ENCODE measurements around the gene BLOC1S3.

The BLOC1S3 gene

GRCh38 chr19:45178262-45179071 is at the start of gene BLOC1S3:
TSS of gene BLOC1S3 (plus strand) at chr19:45178784. CDS start at chr19:45179297, 513 bp downstream.
- peak; percentile 93 for ATAC-seq
- H3K9me3 Mint-ChIP-seq = no peaks in the 10 kb centered on the region
- peak; percentile 99 for DNase-seq
- peaks cover 34% of the 10 kb centered on the region for H3K4me1 Mint-ChIP-seq
- H3K27ac Mint-ChIP-seq = peak within 1 kb of the TSS; percentile 87
- H3K27me3 Mint-ChIP-seq = no peaks in the 10 kb centered on the region
- peaks cover 16% of the 10 kb centered on the region for H3K36me3 Mint-ChIP-seq (ENCODE audit: low read depth)
- peak within 1 kb of the TSS; percentile 93 for H3K4me3 Mint-ChIP-seq

DNA sequence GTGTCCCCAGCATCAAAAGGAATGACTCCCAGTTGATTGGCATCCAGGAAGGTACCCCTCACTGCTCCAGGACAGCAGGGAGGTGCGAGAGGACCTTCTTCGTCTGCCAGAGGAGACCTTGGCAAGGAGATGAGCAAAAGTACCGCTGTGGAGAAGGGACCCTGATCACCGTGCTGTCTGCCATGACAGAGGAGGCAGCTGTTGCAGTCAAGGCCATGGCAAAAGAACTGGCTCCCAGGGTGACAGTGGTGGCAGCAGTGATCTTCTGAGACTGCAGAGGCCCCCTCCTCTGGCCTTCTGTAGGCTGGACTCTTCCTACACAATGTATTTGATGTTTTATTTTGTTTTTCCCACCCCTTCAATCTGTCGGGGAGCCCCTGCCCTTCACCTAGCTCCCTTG is 49.8 kb upstream of the BLOC1S3 start:
- no peaks in the 10 kb centered on the region for H3K27me3 Mint-ChIP-seq
- H3K4me3 Mint-ChIP-seq = no peak overlapping the region
- ATAC-seq (no peak), DNase-seq (no peak)
- peaks cover 9% of the 10 kb centered on the region for H3K4me1 Mint-ChIP-seq
- H3K27ac Mint-ChIP-seq = no peak overlapping the region
- peaks cover 1% of the 10 kb centered on the region for H3K36me3 Mint-ChIP-seq (ENCODE audit: low read depth)
- no peaks in the 10 kb centered on the region for H3K9me3 Mint-ChIP-seq

DNA sequence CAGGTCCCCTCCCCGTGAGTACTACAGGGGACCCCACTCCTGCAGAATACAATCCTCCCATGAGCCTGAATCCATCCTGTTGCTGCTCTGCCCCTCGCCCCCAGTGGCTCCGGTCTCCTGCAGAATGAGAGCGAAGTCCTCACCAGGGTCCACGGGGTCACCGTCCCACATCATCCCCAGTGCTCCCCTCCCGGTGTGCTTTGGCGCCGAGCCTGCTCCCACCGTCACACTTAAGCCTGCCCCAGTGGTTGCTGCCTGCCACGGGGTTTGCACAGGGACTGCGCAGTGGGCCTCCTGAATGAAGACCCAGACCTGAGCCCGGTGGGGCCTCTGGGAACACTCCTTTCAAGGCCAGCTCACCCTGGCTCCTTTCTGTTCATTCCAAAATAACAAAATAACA is 48.3 kb upstream of the BLOC1S3 start:
- H3K9me3 Mint-ChIP-seq = no peaks in the 10 kb centered on the region
- no peak for DNase-seq
- ATAC-seq = no peak
- no peak overlapping the region for H3K4me3 Mint-ChIP-seq
- peaks cover 1% of the 10 kb centered on the region for H3K36me3 Mint-ChIP-seq (ENCODE audit: low read depth)
- H3K27me3 Mint-ChIP-seq = no peaks in the 10 kb centered on the region
- H3K27ac Mint-ChIP-seq = no peak overlapping the region
- peaks cover 11% of the 10 kb centered on the region for H3K4me1 Mint-ChIP-seq

- Mint-ChIP-seq H3K27ac (no peak overlapping the region), H3K36me3 (ENCODE audit: low read depth) (peaks cover 1% of the 10 kb centered on the region), H3K9me3 (no peaks in the 10 kb centered on the region), H3K4me3 (no peak overlapping the region), H3K4me1 (peaks cover 7% of the 10 kb centered on the region), H3K27me3 (no peaks in the 10 kb centered on the region)
- no peak for DNase-seq
- peak; percentile 56 for ATAC-seq
Measured at GRCh38 chr19:45130888-45131615, 47.5 kb upstream of the BLOC1S3 start.

DNA sequence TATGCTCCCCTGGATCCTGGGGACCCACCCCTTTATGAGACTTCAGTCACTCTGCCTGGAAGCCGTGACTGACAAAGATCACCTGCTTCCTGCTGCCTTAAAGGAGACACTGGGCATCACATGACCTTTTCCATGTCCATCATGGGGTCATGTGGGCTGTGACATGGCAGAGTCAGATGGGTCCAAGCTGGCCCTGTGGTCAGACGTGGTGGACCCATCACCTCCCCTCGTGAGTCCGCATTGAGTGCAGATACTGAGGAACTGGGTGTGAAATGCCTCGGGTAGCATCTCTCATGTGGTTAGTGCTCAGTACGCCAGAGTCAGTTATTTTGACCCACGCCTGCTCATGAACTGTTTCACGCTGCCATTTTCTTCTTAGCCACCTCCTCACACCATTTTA is 44.9 kb upstream of the BLOC1S3 start:
- DNase-seq (no peak), ATAC-seq (no peak)
- H3K4me1 Mint-ChIP-seq = peaks cover 12% of the 10 kb centered on the region
- no peak overlapping the region for H3K27ac Mint-ChIP-seq
- H3K9me3 Mint-ChIP-seq = no peaks in the 10 kb centered on the region
- no peaks in the 10 kb centered on the region for H3K27me3 Mint-ChIP-seq
- no peak overlapping the region for H3K4me3 Mint-ChIP-seq
- no peaks in the 10 kb centered on the region for H3K36me3 Mint-ChIP-seq (ENCODE audit: low read depth)

DNA sequence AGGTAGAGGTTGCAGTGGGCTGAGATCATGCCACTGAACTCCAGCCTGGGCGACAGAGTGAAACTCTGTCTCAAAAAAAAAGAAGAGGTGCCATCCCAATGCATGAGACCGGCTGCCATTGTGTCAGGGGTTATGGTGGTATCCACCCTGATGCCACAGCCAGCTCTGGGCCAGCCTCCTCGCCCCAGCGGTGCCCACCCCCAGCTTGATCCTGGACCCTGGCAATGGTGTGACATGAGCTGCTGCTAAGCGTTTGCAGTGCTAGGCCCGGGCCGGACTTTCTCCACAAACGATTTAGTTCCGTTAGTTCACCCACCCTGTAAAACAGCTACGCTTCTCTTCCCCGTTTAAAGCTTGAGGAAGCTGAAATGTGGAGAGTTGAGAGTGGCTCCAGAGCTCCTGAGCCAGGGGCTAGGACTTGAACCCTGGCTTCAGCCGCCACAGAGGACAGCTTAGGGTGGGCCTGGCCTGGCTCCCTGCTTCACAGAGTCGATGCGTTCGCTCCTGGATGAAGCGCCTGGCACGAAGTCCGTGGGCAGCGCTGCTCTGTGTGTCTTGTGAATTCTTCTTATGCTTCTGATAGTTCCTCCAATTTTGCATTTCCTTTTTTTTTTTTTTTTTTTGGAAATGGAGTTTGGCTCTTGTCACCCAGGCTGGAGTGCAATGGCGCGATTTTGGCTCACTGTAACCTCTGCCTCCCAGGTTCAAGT is 43.3 kb upstream of the BLOC1S3 start:
- ATAC-seq (no peak), DNase-seq (no peak)
- Mint-ChIP-seq H3K27ac (no peak overlapping the region), H3K9me3 (no peaks in the 10 kb centered on the region), H3K27me3 (no peaks in the 10 kb centered on the region), H3K4me3 (no peak overlapping the region), H3K36me3 (ENCODE audit: low read depth) (peaks cover under 1% of the 10 kb centered on the region), H3K4me1 (peaks cover 12% of the 10 kb centered on the region)

GRCh38 chr19:45136507-45137178 is 41.9 kb upstream of the BLOC1S3 start:
- Mint-ChIP-seq H3K27ac (no peak overlapping the region), H3K27me3 (no peaks in the 10 kb centered on the region)

DNA sequence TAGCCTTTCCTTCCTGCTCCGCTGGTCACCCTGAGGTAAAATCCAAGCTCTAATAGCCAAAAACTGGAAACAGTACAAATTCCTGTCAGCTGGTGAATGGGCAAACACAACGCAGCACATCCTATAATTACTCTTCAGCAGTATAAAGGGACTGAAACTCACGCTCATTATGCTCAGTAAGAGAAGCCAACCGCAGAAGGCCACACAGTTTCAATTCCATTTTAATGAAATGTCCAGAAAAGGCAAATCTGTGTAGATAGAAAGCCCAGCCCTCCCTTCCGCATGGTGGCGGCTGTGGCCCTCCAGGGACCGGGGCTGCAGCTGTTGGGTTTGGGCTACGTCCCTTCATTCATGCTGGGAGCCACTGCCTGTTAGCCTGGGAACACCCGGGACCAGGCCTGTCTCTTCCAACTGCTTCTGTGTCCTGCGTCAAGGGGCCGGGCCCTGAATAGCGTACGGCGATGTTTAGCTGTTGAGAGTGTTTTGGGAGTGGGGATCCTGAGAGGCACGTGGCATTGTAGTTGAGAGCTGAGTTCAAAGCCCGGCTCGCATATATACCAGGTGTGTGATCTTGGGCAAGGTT is 41.3 kb upstream of the BLOC1S3 start:
- Mint-ChIP-seq H3K27ac (no peak overlapping the region), H3K9me3 (no peaks in the 10 kb centered on the region), H3K4me3 (no peak overlapping the region), H3K36me3 (ENCODE audit: low read depth) (peaks cover 2% of the 10 kb centered on the region), H3K4me1 (peaks cover 7% of the 10 kb centered on the region), H3K27me3 (no peaks in the 10 kb centered on the region)
- DNase-seq (no peak), ATAC-seq (no peak)

More at GRCh38 chr19:45136507-45137178, 41.9 kb upstream of the BLOC1S3 start:
- Mint-ChIP-seq H3K36me3 (ENCODE audit: low read depth) (peaks cover 2% of the 10 kb centered on the region), H3K4me1 (peaks cover 7% of the 10 kb centered on the region), H3K4me3 (no peak overlapping the region), H3K9me3 (no peaks in the 10 kb centered on the region)
- ATAC-seq = no peak
- no peak for DNase-seq

- DNase-seq (no peak), ATAC-seq (no peak)
- Mint-ChIP-seq H3K4me3 (no peak overlapping the region), H3K9me3 (no peaks in the 10 kb centered on the region), H3K4me1 (peaks cover 9% of the 10 kb centered on the region), H3K36me3 (ENCODE audit: low read depth) (peaks cover 2% of the 10 kb centered on the region), H3K27ac (no peak overlapping the region), H3K27me3 (no peaks in the 10 kb centered on the region)
Measured at GRCh38 chr19:45138303-45138751, 40.3 kb upstream of the BLOC1S3 start.

DNA sequence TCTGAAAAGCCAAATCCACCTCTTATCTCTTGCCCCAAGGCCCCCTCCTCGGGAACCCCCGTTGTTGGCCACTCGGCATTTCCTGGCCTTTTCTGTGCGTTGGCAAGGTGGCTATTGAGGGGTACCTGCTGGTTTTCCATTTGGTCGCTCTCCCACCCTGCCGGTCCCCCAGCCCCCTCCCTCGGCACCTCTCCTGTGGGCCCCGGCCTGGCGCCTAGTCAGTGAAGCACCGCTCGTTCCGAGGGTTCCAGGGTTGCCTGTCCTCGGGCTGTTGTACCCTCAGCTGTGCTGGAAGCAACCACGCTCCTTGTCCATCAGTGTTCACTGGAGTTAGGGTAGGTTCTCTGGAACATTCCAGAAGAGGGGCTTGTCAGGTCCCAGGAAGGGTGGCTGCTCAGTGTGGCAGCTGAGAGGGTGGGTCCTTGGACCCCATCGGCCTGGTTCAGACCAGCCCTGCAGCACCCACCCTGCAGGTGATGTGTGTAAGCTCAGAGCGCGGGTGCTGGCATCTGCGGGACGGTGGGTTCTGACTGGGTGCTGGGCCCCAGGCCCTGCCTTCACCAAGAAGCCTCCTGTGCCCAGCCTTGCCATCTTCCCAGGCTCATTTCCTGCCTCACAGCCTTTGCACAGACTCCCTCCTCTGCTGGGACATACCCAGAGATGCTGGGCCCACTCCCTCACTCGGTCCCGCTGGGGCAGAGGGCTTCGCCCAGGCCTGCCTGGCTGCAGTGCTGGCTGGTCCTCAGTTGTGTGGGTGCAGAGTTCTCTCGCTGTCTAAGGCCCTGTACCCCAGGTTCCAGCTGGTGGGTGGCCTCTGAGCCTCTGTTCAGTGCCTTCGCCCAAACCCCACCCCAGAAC is 39.1 kb upstream of the BLOC1S3 start:
- no peaks in the 10 kb centered on the region for H3K9me3 Mint-ChIP-seq
- H3K27me3 Mint-ChIP-seq = no peaks in the 10 kb centered on the region
- no peak overlapping the region for H3K27ac Mint-ChIP-seq
- peaks cover 6% of the 10 kb centered on the region for H3K4me1 Mint-ChIP-seq
- H3K36me3 Mint-ChIP-seq (ENCODE audit: low read depth) = peaks cover 2% of the 10 kb centered on the region
- no peak for ATAC-seq
- H3K4me3 Mint-ChIP-seq = no peak overlapping the region
- no peak for DNase-seq

GRCh38 chr19:45140144-45140503 is 38.5 kb upstream of the BLOC1S3 start:
- Mint-ChIP-seq H3K9me3 (no peaks in the 10 kb centered on the region), H3K4me3 (no peak overlapping the region), H3K4me1 (peaks cover 6% of the 10 kb centered on the region), H3K27me3 (no peaks in the 10 kb centered on the region), H3K36me3 (ENCODE audit: low read depth) (peaks cover 2% of the 10 kb centered on the region), H3K27ac (no peak overlapping the region)
- ATAC-seq (no peak), DNase-seq (no peak)

- Mint-ChIP-seq H3K27ac (no peak overlapping the region), H3K9me3 (no peaks in the 10 kb centered on the region), H3K4me3 (no peak overlapping the region), H3K27me3 (no peaks in the 10 kb centered on the region), H3K36me3 (ENCODE audit: low read depth) (peaks cover 2% of the 10 kb centered on the region), H3K4me1 (peaks cover 6% of the 10 kb centered on the region)
- ATAC-seq (no peak), DNase-seq (no peak)
Measured at GRCh38 chr19:45140533-45140932, 38.1 kb upstream of the BLOC1S3 start.

GRCh38 chr19:45141203-45141900 is 37.2 kb upstream of the BLOC1S3 start:
- H3K27me3 Mint-ChIP-seq = no peaks in the 10 kb centered on the region
- H3K4me1 Mint-ChIP-seq = peaks cover 6% of the 10 kb centered on the region

More at GRCh38 chr19:45141203-45141900, 37.2 kb upstream of the BLOC1S3 start:
- no peaks in the 10 kb centered on the region for H3K9me3 Mint-ChIP-seq
- no peak for ATAC-seq
- no peak for DNase-seq
- no peak overlapping the region for H3K4me3 Mint-ChIP-seq
- peaks cover 2% of the 10 kb centered on the region for H3K36me3 Mint-ChIP-seq (ENCODE audit: low read depth)
- no peak overlapping the region for H3K27ac Mint-ChIP-seq

Data from activated naive CD8-positive, alpha-beta T cell treated with anti-CD3 and anti-CD28 coated beads, Interleukin-2, amount 50 U/mL, for 24 hours (primary cell).